Keratinocyte (primary cell): ENCODE measurements around the gene ARNT2. TPM values are rescaled to one million over a fixed set of nuclear protein-coding genes. Genes with fewer than 3 reads are reported as not detected.
A peak's percentile ranks its signal among the peaks of the same experiment; 100 is the strongest.

Source experiments
- DNase-seq: peaks from one replicate; pipeline ENCODE4 v3.0.0-alpha.2; 2011; ENCODE audit warnings: low read depth, missing footprints, low spot score
- FAIRE-seq: peaks from 2 replicates; lab custom pipeline; 2011; peaks lifted over from hg19 to GRCh38; lab: Jason Lieb, UNC
- H2AFZ ChIP-seq: 2 replicates; pipeline ENCODE4 v1.6.0; 2012; ENCODE audit warnings: low read length, control low read depth, inconsistent platforms; ENCODE audit not compliant: control insufficient read depth
- H3K27ac ChIP-seq: 2 replicates; pipeline ENCODE4 v1.5.1; 2011; ENCODE audit warnings: low read length; ENCODE audit not compliant: control insufficient read depth, insufficient read depth
- H3K27me3 ChIP-seq: 3 replicates; pipeline ENCODE4 v1.6.0; 2011; ENCODE audit warnings: low read length; ENCODE audit not compliant: control insufficient read depth, insufficient read depth; ENCODE audit errors: extremely low read depth
- H3K36me3 ChIP-seq, 2 experiments: 2 replicates in 1 of 2; 3 replicates in 1 of 2; pipeline ENCODE4 v1.5.1; 2011; ENCODE audit warnings: low read length in 2 of 2, mild to moderate bottlenecking in 1 of 2; ENCODE audit not compliant: control insufficient read depth in 2 of 2, insufficient read depth in 2 of 2; ENCODE audit errors: extremely low read depth in 1 of 2
- H3K4me1 ChIP-seq: 3 replicates; pipeline ENCODE4 v1.5.1; 2011; ENCODE audit warnings: low read length; ENCODE audit not compliant: control insufficient read depth, insufficient read depth; ENCODE audit errors: extremely low read depth
- H3K4me2 ChIP-seq: 3 replicates; pipeline ENCODE4 v1.6.0; 2011; ENCODE audit warnings: low read depth, low read length; ENCODE audit not compliant: control insufficient read depth, insufficient read depth; ENCODE audit errors: extremely low read depth
- H3K4me3 ChIP-seq, 3 experiments: fragments of 200-600 bp in 1 of 3; sonication (generic) in 1 of 3; 2 replicates in 2 of 3; 3 replicates in 1 of 3; pipeline ENCODE4 v1.5.1; 2011 to 2016; ENCODE audit warnings: low read length in 3 of 3, mild to moderate bottlenecking in 3 of 3, control low read depth in 2 of 3, inconsistent platforms in 1 of 3, low read depth in 1 of 3, mixed read lengths in 1 of 3, mixed run types in 1 of 3, moderate library complexity in 1 of 3; ENCODE audit not compliant: control insufficient read depth in 2 of 3, insufficient read depth in 2 of 3; ENCODE audit errors: extremely low read depth in 1 of 3
- H3K79me2 ChIP-seq: 2 replicates; pipeline ENCODE4 v1.6.0; 2012; ENCODE audit warnings: low read length; ENCODE audit not compliant: control insufficient read depth, insufficient read depth
- H3K9ac ChIP-seq: 3 replicates; pipeline ENCODE4 v1.6.0; 2011; ENCODE audit warnings: low read length; ENCODE audit not compliant: control insufficient read depth, insufficient read depth; ENCODE audit errors: extremely low read depth
- H3K9me1 ChIP-seq: 3 replicates; pipeline ENCODE4 v1.6.0; 2011; ENCODE audit warnings: low read length; ENCODE audit not compliant: control insufficient read depth, insufficient read depth; ENCODE audit errors: extremely low read depth
- H3K9me3 ChIP-seq: 2 replicates; pipeline ENCODE4 v1.5.1; 2012; ENCODE audit warnings: low read depth, low read length; ENCODE audit not compliant: control insufficient read depth
- H4K20me1 ChIP-seq: 3 replicates; pipeline ENCODE4 v1.6.0; 2011; ENCODE audit warnings: low read length; ENCODE audit not compliant: control insufficient read depth, insufficient read depth; ENCODE audit errors: extremely low read depth
- EZH2 ChIP-seq: IDR thresholded peaks from one replicate; pipeline ENCODE4 v1.6.1; 2012; ENCODE audit warnings: inconsistent platforms, mild to moderate bottlenecking, low read length, moderate library complexity
- dilution Hi-C: fragments of 300-500 bp; cut with MboI; formaldehyde crosslinking; loops from one replicate; pipeline ENCODE4 v1.7.0; 2020; ENCODE audit warnings: low sequenced_read_pairs; ENCODE audit not compliant: extremely low pct_ligation_motif_present
- polyA plus RNA-seq, 5 experiments: library from polyadenylated mRNA; depleted of rRNA in 3 of 5; stranded (reverse) in 3 of 5; stranded (forward) in 1 of 5; unstranded in 1 of 5; fragments of >200 nt; gene quantifications; 1 replicate in 1 of 5; 2 replicates in 3 of 5; 3 replicates in 1 of 5; pipeline versions ENCODE4 v1.2.1 to v1.2.3, GENCODE V29; 2011 to 2012; ENCODE audit warnings: missing spikeins in 2 of 5, low read depth in 1 of 5, low replicate concordance in 1 of 5
- TF ChIP-seq, protein P1 (sequence below), 3 experiments: IDR thresholded peaks in 1 of 3; conservative IDR thresholded peaks in 1 of 3; optimal IDR thresholded peaks in 1 of 3; 2 replicates in 2 of 3; 3 replicates in 1 of 3; pipeline versions ENCODE3 to v1.5.1; 2011; ENCODE audit warnings: low read length in 3 of 3, mild to moderate bottlenecking in 3 of 3, moderate library complexity in 2 of 3, control low read depth in 1 of 3, inconsistent platforms in 1 of 3; ENCODE audit not compliant: insufficient read depth in 2 of 3; ENCODE audit errors: extremely low read depth in 1 of 3

ARNT2 gene
- polyA plus RNA-seq, 1 donor (not counting 4 experiments of a cell fraction or from before 2014, with no cell fraction given): 0.16 TPM

GRCh38 chr15:80512726-80513660 is 108.8 kb downstream of the ARNT2 start:
- Histone ChIP-seq H3K4me2 (no peak overlapping the region), H3K27me3 (no peaks in the 10 kb centered on the region), H3K9me3 (no peaks in the 10 kb centered on the region), H4K20me1 (no peaks in the 10 kb centered on the region), H3K36me3 (no peaks in the 10 kb centered on the region), H3K4me3 (no peak overlapping the region), H2AFZ (no peak overlapping the region), H3K4me1 (no peaks in the 10 kb centered on the region), H3K79me2 (no peaks in the 10 kb centered on the region), H3K9ac (no peak overlapping the region), H3K9me1 (no peaks in the 10 kb centered on the region), H3K27ac (no peak overlapping the region)
- dilution Hi-C loops: no loop called here
- TF ChIP-seq, protein P1, sequence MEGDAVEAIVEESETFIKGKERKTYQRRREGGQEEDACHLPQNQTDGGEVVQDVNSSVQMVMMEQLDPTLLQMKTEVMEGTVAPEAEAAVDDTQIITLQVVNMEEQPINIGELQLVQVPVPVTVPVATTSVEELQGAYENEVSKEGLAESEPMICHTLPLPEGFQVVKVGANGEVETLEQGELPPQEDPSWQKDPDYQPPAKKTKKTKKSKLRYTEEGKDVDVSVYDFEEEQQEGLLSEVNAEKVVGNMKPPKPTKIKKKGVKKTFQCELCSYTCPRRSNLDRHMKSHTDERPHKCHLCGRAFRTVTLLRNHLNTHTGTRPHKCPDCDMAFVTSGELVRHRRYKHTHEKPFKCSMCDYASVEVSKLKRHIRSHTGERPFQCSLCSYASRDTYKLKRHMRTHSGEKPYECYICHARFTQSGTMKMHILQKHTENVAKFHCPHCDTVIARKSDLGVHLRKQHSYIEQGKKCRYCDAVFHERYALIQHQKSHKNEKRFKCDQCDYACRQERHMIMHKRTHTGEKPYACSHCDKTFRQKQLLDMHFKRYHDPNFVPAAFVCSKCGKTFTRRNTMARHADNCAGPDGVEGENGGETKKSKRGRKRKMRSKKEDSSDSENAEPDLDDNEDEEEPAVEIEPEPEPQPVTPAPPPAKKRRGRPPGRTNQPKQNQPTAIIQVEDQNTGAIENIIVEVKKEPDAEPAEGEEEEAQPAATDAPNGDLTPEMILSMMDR (optimal IDR thresholded peaks at IDR 0.05 in 1 of 3, IDR thresholded peaks at IDR 0.05 in 1 of 3, conservative IDR thresholded peaks at IDR 0.05 in 1 of 3; ENCODE audit: extremely low read depth in 1 of 3, insufficient read depth in 2 of 3, low read length in 3 of 3): peak; percentile 20 to 71 (median 36)
- TF ChIP-seq EZH2: no peak
- FAIRE-seq (no peak), DNase-seq (no peak)

DNA sequence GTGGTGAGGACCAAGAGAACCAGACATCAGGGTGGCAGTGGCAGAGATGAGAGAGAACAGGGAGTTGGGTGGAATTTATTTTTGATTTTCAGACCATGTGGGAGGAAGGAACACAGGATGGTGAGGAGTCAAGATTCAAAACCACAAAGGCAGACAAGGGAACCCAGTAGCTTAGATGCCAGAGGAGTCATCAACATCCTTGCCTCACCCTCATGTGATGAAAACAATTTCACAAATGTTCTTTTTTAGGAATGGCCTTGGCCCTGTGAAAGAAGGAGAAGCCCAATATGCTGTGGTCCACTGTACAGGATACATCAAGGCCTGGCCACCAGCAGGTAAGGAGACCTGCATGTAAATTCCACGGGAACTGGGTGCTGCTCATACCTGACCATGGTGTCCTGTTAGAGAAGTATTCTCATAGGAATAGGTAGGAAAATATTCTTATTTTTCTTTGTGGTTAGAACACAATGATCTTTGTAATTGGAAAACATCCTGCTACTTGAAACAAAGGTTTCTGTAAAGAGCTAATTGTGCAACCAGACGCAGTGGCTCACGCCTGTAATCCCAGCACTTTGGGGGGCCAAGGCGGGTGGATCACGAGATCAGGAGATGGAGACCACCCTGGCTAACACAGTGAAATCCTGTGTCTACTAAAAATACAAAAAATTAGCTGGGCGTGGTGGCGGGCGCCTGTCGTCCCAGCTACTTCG is 110.0 kb downstream of the ARNT2 start:
- H3K9me1 ChIP-seq: no peaks in the 10 kb centered on the region
- no peak overlapping the region for H2AFZ ChIP-seq
- no peak overlapping the region for H3K9ac ChIP-seq
- H3K9me3 ChIP-seq: no peaks in the 10 kb centered on the region
- no peak overlapping the region for H3K4me3 ChIP-seq
- H3K4me2 ChIP-seq: no peak overlapping the region
- no peaks in the 10 kb centered on the region for H4K20me1 ChIP-seq
- H3K27ac ChIP-seq: no peak overlapping the region
- DNase-seq (no peak), FAIRE-seq (no peak)
- H3K79me2 ChIP-seq: no peaks in the 10 kb centered on the region
- H3K27me3 ChIP-seq: no peaks in the 10 kb centered on the region
- TF ChIP-seq EZH2: no peak
- TF ChIP-seq, protein P1 (optimal IDR thresholded peaks at IDR 0.05 in 1 of 3, IDR thresholded peaks at IDR 0.05 in 1 of 3, conservative IDR thresholded peaks at IDR 0.05 in 1 of 3; ENCODE audit: extremely low read depth in 1 of 3, insufficient read depth in 2 of 3, low read length in 3 of 3): no peak
- H3K4me1 ChIP-seq: no peaks in the 10 kb centered on the region
- dilution Hi-C loops: no loop called here
- no peaks in the 10 kb centered on the region for H3K36me3 ChIP-seq
